Subcutaneous adipose tissue (tissue), 4 donors: ENCODE measurements around the gene LRRC3C. TPM values are rescaled to one million over a fixed set of nuclear protein-coding genes. Genes with fewer than 3 reads are reported as not detected.

Experiments
- CTCF ChIP-seq: fragments of 450-650 bp; IDR thresholded peaks from one replicate; pipeline ENCODE4 v1.5.1; 2016; ENCODE audit warnings: low read depth, mild to moderate bottlenecking, control low read depth, antibody characterized with exemption, moderate library complexity
- total RNA-seq, 4 donors: library from RNA; depleted of rRNA; stranded (reverse); fragments of >200 nt; gene quantifications; one replicate each; pipeline ENCODE4 v1.1.0, GENCODE V29; 2016

Gene LRRC3C
- total RNA-seq, 4 donors from 2014 or later, result not detected

- TF ChIP-seq CTCF, result no peak
These were observed 46.0 kb downstream of the LRRC3C start for GRCh38 chr17:39973496-39973895.

GRCh38 chr17:39974433-39974832 lies 46.9 kb downstream of the LRRC3C start:
- no peak for TF ChIP-seq CTCF

GRCh38 chr17:39975801-39976200 lies 48.3 kb downstream of the LRRC3C start:
- no peak for TF ChIP-seq CTCF

GRCh38 chr17:39979016-39979670 lies 51.6 kb downstream of the LRRC3C start:
- no peak for TF ChIP-seq CTCF

- no peak for TF ChIP-seq CTCF
These were observed 52.4 kb downstream of the LRRC3C start for GRCh38 chr17:39979893-39980350.

- no peak for TF ChIP-seq CTCF
These were observed 53.0 kb downstream of the LRRC3C start, which contains the start of gene PSMD3 for GRCh38 chr17:39980351-39981206. Gene PSMD3, plus strand, starts transcription at chr17:39980807. Its CDS starts 164 bp downstream, at chr17:39980971.

- TF ChIP-seq CTCF, result no peak
These were observed 53.7 kb downstream of the LRRC3C start for GRCh38 chr17:39981207-39981741.
